DND-41 (cell line): ENCODE results near the gene FBLN5.
A peak's percentile ranks its signal among the peaks of the same experiment; 100 is the strongest.

ENCODE experiments used
- ATAC-seq: fragments of 200-7000 bp; cut with Tn5 transposase; 3 replicates; pipeline ENCODE4 v1.9.1; 2021; ENCODE audit warnings: low read depth; ENCODE audit not compliant: insufficient read depth
- DNase-seq: peaks from one replicate; pipeline ENCODE4 v3.0.0-alpha.2; 2020
- H2AFZ ChIP-seq: 2 replicates; pipeline ENCODE4 v1.6.0; 2012; ENCODE audit warnings: low read depth, low read length
- H3K27ac ChIP-seq: 2 replicates; pipeline ENCODE4 v1.5.1; 2012; ENCODE audit warnings: low read length, inconsistent platforms
- H3K27me3 ChIP-seq: fragments of 200-600 bp; sonication (generic); 2 replicates; pipeline ENCODE4 v1.6.0; 2012; ENCODE audit warnings: low read length, mild to moderate bottlenecking, inconsistent platforms; ENCODE audit not compliant: insufficient read depth, poor library complexity
- H3K36me3 ChIP-seq: 2 replicates; pipeline ENCODE4 v1.5.1; 2012; ENCODE audit warnings: low read length, inconsistent platforms; ENCODE audit not compliant: insufficient read depth
- H3K4me1 ChIP-seq: 2 replicates; pipeline ENCODE4 v1.5.1; 2012; ENCODE audit warnings: mild to moderate bottlenecking, low read length; ENCODE audit not compliant: insufficient read depth
- H3K4me2 ChIP-seq: 2 replicates; pipeline ENCODE4 v1.6.0; 2012; ENCODE audit warnings: mild to moderate bottlenecking, moderate library complexity, low read length, inconsistent platforms; ENCODE audit not compliant: insufficient read depth
- H3K4me3 ChIP-seq, 2 experiments: fragments of 200-600 bp in 1 of 2; shearing (Covaris generic) in 1 of 2; 2 replicates each; pipeline ENCODE4 v1.5.1; 2012 to 2016; ENCODE audit warnings: inconsistent platforms in 2 of 2, low read length in 2 of 2, mild to moderate bottlenecking in 2 of 2, low read depth in 1 of 2, moderate library complexity in 1 of 2
- H3K79me2 ChIP-seq: 2 replicates; pipeline ENCODE4 v1.6.0; 2012; ENCODE audit warnings: low read length, inconsistent platforms; ENCODE audit not compliant: insufficient read depth
- H3K9ac ChIP-seq: 2 replicates; pipeline ENCODE4 v1.6.0; 2012; ENCODE audit warnings: low read depth, mild to moderate bottlenecking, inconsistent platforms, low read length, moderate library complexity
- H3K9me3 ChIP-seq: 2 replicates; pipeline ENCODE4 v1.5.1; 2012; ENCODE audit warnings: low read length, moderate library complexity, mild to moderate bottlenecking, inconsistent platforms; ENCODE audit not compliant: insufficient read depth, severe bottlenecking
- H4K20me1 ChIP-seq: 2 replicates; pipeline ENCODE4 v1.6.0; 2012; ENCODE audit warnings: low read length; ENCODE audit not compliant: insufficient read depth
- EZH2 ChIP-seq: IDR thresholded peaks from 3 replicates; pipeline ENCODE4 v1.6.1; 2012; ENCODE audit warnings: borderline replicate concordance, low read depth, mild to moderate bottlenecking, moderate library complexity, low read length, inconsistent platforms; ENCODE audit not compliant: severe bottlenecking
- TF ChIP-seq, protein P1 (sequence below): IDR thresholded peaks from 2 replicates; pipeline ENCODE4 v1.5.1; 2012; ENCODE audit warnings: borderline replicate concordance, low read length, moderate library complexity, mild to moderate bottlenecking; ENCODE audit not compliant: poor library complexity, severe bottlenecking; ENCODE audit errors: extremely low read depth

The FBLN5 gene

DNA sequence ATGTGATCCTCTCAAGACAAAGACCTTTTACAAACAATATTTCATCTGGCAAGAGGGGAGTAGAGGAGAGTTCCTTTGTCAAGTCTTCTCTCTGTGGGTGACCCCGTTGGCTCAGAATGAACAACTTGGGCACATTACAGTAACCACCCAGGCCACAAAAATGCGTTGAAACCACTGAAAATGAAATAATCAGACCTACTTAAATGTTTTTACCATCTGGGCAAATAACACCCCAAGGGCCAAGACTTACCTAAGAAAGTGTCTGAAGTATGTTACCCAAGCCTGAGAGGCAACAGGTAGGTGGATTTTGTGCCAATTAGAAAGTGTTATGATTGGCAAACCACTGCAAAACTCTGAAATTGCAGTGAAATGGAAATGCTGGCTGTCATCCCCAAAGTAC is 81.4 kb downstream of the FBLN5 start:
- peak overlapping the region; percentile 34 for H3K9ac ChIP-seq
- H3K79me2 ChIP-seq: no peaks in the 10 kb centered on the region
- TF ChIP-seq, protein P1, sequence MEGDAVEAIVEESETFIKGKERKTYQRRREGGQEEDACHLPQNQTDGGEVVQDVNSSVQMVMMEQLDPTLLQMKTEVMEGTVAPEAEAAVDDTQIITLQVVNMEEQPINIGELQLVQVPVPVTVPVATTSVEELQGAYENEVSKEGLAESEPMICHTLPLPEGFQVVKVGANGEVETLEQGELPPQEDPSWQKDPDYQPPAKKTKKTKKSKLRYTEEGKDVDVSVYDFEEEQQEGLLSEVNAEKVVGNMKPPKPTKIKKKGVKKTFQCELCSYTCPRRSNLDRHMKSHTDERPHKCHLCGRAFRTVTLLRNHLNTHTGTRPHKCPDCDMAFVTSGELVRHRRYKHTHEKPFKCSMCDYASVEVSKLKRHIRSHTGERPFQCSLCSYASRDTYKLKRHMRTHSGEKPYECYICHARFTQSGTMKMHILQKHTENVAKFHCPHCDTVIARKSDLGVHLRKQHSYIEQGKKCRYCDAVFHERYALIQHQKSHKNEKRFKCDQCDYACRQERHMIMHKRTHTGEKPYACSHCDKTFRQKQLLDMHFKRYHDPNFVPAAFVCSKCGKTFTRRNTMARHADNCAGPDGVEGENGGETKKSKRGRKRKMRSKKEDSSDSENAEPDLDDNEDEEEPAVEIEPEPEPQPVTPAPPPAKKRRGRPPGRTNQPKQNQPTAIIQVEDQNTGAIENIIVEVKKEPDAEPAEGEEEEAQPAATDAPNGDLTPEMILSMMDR: no peak
- TF ChIP-seq EZH2: no peak
- H3K9me3 ChIP-seq: no peaks in the 10 kb centered on the region
- no peak overlapping the region; the same call in 1 of the 2 replicates for H2AFZ ChIP-seq
- peak overlapping the region; percentile 98 for H3K27ac ChIP-seq
- no peaks in the 10 kb centered on the region for H3K27me3 ChIP-seq
- H3K36me3 ChIP-seq: no peaks in the 10 kb centered on the region
- ATAC-seq (no peak), DNase-seq (no peak)
- no peak overlapping the region; a peak in 1 of 4 replicates for H3K4me3 ChIP-seq
- peak overlapping the region; percentile 38 for H3K4me2 ChIP-seq
- H3K4me1 ChIP-seq: peaks cover 75% of the 10 kb centered on the region
- H4K20me1 ChIP-seq: no peaks in the 10 kb centered on the region

DNA sequence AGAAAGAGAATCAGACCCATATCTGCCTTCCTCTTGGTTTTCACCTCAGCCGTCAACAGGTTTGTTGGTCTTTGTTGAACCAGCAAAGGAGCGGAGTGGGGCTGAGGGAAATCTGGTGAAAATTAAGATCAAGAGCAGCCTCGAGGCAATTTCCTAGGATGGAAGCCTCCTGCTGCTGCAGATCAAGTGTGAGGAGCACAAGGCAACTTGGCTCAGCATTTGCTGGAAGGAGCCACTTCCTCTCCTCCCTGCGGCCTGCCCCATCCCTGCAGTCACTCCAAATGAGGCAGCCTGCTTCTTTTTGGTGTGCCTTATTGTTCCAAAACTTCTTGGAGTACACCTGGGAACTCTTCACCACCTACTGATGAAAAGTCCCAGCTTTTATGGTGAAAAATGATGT is 85.1 kb downstream of the FBLN5 start:
- no peak overlapping the region for H3K4me2 ChIP-seq
- no peak for TF ChIP-seq EZH2
- TF ChIP-seq, protein P1: no peak
- peak overlapping the region; percentile 58; the same call in 1 of the 2 replicates for H2AFZ ChIP-seq

DNA sequence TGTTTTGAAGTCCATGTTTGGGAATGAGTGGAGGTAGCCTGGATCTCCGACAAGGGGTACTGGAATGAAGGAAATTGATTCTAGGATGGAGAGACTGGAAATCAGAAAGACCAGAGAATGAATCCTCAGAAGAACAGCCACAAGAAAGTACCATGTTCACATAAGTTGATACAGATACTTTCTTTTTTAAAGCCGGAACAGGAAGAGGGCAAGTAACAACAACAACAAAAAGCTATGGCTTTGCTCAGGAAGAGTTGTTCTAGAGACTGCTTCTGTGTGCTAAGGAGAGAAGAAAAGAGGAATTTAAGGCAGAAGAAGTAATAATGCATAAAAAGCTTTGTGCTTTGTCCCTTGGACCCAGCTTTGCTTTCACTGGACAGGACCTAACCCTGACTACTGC is 86.4 kb downstream of the FBLN5 start:
- TF ChIP-seq, protein P1: no peak
- TF ChIP-seq EZH2: no peak

More for the DNA sequence above, 85.1 kb downstream of the FBLN5 start:
- Histone ChIP-seq H3K9me3 (no peaks in the 10 kb centered on the region), H3K27ac (no peak overlapping the region), H3K4me3 (no peak overlapping the region), H3K79me2 (no peaks in the 10 kb centered on the region), H4K20me1 (no peaks in the 10 kb centered on the region), H3K9ac (no peak overlapping the region), H3K4me1 (peaks cover 41% of the 10 kb centered on the region), H3K27me3 (no peaks in the 10 kb centered on the region), H3K36me3 (no peaks in the 10 kb centered on the region)
- ATAC-seq (no peak), DNase-seq (no peak)

More for the DNA sequence above, 86.4 kb downstream of the FBLN5 start:
- Histone ChIP-seq H4K20me1 (no peaks in the 10 kb centered on the region), H3K9ac (no peak overlapping the region), H2AFZ (peak overlapping the region; percentile 3; the same call in 1 of the 2 replicates), H3K79me2 (no peaks in the 10 kb centered on the region), H3K27ac (no peak overlapping the region), H3K4me2 (no peak overlapping the region), H3K4me3 (no peak overlapping the region), H3K27me3 (no peaks in the 10 kb centered on the region), H3K9me3 (no peaks in the 10 kb centered on the region), H3K4me1 (peaks cover 28% of the 10 kb centered on the region), H3K36me3 (no peaks in the 10 kb centered on the region)
- no peak for ATAC-seq
- no peak for DNase-seq
